Measurements from ENCODE around the gene TNNC1.

The TNNC1 gene

GRCh38 chr3:52461874-52462273, 8.0 kb upstream of the TNNC1 start:
- DNase-seq (ENCODE audit: extremely low spot score, insufficient read length, low read depth) (no peak), FAIRE-seq (no peak)

GRCh38 chr3:52458770-52459545, 5.1 kb upstream of the TNNC1 start:
- DNase-seq (ENCODE audit: extremely low spot score, insufficient read length, low read depth) (no peak), FAIRE-seq (no peak)

GRCh38 chr3:52458031-52458760, 4.4 kb upstream of the TNNC1 start:
- no peak for DNase-seq (ENCODE audit: extremely low spot score, insufficient read length, low read depth)
- FAIRE-seq = no peak

GRCh38 chr3:52456800-52457183, 3.0 kb upstream of the TNNC1 start:
- DNase-seq (ENCODE audit: extremely low spot score, insufficient read length, low read depth) (no peak), FAIRE-seq (no peak)

- DNase-seq (ENCODE audit: extremely low spot score, insufficient read length, low read depth) (no peak), FAIRE-seq (no peak)
Observed at GRCh38 chr3:52456169-52456799, 2.4 kb upstream of the TNNC1 start.

- FAIRE-seq = peak; percentile 80
- DNase-seq (ENCODE audit: extremely low spot score, insufficient read length, low read depth) = peak; percentile 92
Observed at GRCh38 chr3:52455283-52456168, 1.7 kb upstream of the TNNC1 start, which contains the start of gene NISCH. Gene NISCH, plus strand, starts transcription at chr3:52455604. Its CDS starts 38 bp downstream, at chr3:52455642.

GRCh38 chr3:52454938-52455282, 1.1 kb upstream of the TNNC1 start:
- no peak for FAIRE-seq
- no peak for DNase-seq (ENCODE audit: extremely low spot score, insufficient read length, low read depth)

- DNase-seq (ENCODE audit: extremely low spot score, insufficient read length, low read depth) (no peak), FAIRE-seq (peak; percentile 24)
Observed at GRCh38 chr3:52454250-52454937, 553 bp upstream of the TNNC1 start.

GRCh38 chr3:52452570-52453221, 1.1 kb downstream of the TNNC1 start:
- no peak for DNase-seq (ENCODE audit: extremely low spot score, insufficient read length, low read depth)
- FAIRE-seq = no peak

GRCh38 chr3:52452126-52452525, 1.7 kb downstream of the TNNC1 start:
- no peak for DNase-seq (ENCODE audit: extremely low spot score, insufficient read length, low read depth)
- FAIRE-seq = no peak

- no peak for DNase-seq (ENCODE audit: extremely low spot score, insufficient read length, low read depth)
- FAIRE-seq = no peak
Observed at GRCh38 chr3:52451237-52452083, 2.4 kb downstream of the TNNC1 start.

GRCh38 chr3:52450489-52451236, 3.2 kb downstream of the TNNC1 start:
- DNase-seq (ENCODE audit: extremely low spot score, insufficient read length, low read depth) (no peak), FAIRE-seq (no peak)

GRCh38 chr3:52447512-52448355, 6.1 kb downstream of the TNNC1 start:
- FAIRE-seq (no peak), DNase-seq (ENCODE audit: extremely low spot score, insufficient read length, low read depth) (no peak)

GRCh38 chr3:52446631-52447511, 7.0 kb downstream of the TNNC1 start:
- peak; percentile 83 for FAIRE-seq

GRCh38 chr3:52446042-52446441, 7.8 kb downstream of the TNNC1 start:
- FAIRE-seq = no peak
- no peak for DNase-seq (ENCODE audit: extremely low spot score, insufficient read length, low read depth)

More at GRCh38 chr3:52446631-52447511, 7.0 kb downstream of the TNNC1 start:
- DNase-seq (ENCODE audit: extremely low spot score, insufficient read length, low read depth) = peak; percentile 54
